Activated naive CD8-positive, alpha-beta T cell treated with anti-CD3 and anti-CD28 coated beads, Interleukin-2, amount 50 U/mL, for 16 hours (primary cell): Measurements from ENCODE around the gene KIF21B.

Experiments
- DNase-seq: peaks from one replicate; pipeline ENCODE4 v3.0.0-alpha.2; 2020; ENCODE audit warnings: low read depth, low spot score

The KIF21B gene

GRCh38 chr1:201049248-201049831 lies 25.8 kb upstream of the KIF21B start:
- no peak for DNase-seq

DNA sequence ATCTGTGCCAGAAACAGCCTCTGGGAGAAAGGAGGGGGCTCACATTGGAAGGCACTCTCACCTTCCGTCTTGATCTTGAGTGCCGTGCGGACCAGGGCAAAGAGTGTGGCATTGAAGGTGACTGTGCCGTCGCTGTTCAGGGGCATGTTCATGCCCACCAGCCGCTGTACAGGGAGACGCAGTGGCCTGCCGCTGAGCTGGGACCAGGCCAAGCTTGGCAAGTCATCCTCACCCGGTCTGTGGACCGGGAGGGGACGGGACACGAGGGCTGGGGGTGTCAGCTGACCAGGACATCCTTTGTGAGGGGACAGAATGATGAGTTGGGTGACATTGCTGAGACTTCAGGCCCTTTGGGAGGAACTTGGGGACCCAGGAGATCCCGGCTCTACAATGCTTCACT lies 25.0 kb upstream of the KIF21B start:
- DNase-seq: no peak

GRCh38 chr1:201044119-201044518 lies 20.6 kb upstream of the KIF21B start:
- no peak for DNase-seq

- DNase-seq: no peak
Measured at GRCh38 chr1:201042779-201043461, 19.4 kb upstream of the KIF21B start.

- DNase-seq: no peak
Measured at GRCh38 chr1:201041011-201041410, 17.5 kb upstream of the KIF21B start.

DNA sequence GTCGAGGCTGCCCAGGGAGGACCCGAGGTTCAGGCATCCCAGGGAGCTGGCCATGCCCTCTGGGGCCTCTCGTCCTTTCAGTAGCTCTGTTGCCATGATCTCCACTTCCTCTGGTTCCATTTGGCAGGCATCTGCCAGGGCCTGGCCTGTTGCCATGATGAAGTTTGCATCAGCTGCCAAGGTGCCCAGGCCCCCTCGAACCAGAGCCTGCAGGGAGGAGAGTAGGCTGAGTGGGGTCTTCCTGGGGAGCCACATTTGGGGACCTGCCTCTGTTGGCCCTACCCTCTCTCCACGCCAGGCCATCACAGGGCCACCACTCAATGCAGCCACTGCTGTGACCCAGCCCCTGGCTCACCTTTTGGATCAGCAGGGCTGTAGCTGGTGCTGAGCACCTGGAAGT lies 16.4 kb upstream of the KIF21B start:
- no peak for DNase-seq

DNA sequence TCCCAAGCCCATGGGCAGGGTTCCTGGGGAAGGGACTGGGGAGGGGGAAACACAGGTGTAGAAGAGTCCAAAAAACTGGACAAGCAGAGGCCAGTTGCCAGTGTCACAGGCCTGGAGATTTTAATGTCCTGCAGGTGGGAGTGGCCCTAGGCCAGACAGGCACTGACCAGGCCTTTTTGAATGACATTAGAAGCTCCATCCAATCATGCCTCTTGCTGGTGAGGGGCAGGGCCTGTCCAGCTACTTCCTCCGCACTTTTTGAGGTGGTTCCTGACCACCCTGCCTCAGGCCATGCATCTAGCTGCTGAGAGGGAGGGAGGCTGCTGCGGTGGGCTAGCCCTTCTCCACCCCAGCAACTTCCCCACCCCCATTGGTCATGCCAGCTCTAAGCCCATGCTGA lies 15.9 kb upstream of the KIF21B start:
- DNase-seq: no peak

GRCh38 chr1:201038186-201038876 lies 14.8 kb upstream of the KIF21B start:
- no peak for DNase-seq

GRCh38 chr1:201036188-201036842 lies 12.8 kb upstream of the KIF21B start:
- DNase-seq: no peak

- no peak for DNase-seq
Measured at GRCh38 chr1:201034671-201035070, 11.2 kb upstream of the KIF21B start.

GRCh38 chr1:201032408-201032807 lies 8.9 kb upstream of the KIF21B start:
- no peak for DNase-seq

DNA sequence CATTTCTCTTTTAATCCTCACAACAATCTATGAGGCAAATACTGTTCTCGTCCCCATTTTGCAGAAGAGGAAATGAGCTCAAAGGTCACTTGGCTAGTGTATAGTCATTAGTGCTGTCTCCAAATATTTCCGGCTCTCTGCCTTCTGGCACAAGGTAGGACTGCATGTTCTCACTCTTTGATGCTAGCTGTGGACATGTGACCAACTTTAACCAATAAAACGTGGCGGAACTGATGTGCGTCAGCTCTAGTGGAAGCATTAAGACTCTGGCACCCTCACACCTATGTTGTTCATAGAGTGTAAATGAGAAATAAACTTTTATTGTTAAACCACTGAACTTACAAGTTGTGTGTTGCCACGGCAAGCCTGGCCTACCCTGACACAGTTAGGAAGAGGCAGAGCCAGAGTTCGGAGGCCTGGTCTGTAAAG lies 5.0 kb upstream of the KIF21B start:
- no peak for DNase-seq

GRCh38 chr1:201026836-201027235 lies 3.3 kb upstream of the KIF21B start:
- no peak for DNase-seq

DNA sequence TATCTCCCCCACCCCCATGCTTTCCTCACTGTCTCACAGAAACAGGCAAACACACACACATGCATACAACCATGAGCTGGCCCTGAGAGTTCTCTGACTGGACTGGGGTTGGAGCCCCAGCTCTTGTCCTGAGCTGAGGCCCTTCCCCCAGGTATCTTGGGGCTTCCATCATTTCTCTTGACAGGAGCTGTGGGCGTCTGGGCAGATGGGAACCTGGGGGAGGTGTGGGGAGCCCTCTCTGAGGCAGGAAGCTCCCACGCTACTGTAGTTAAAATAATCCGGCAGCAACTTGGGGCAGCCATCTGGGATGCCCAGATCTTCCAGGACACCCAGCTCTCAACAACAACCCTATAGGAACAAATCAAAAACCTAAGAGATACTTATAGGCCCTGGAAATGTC lies 2.7 kb upstream of the KIF21B start:
- no peak for DNase-seq

DNA sequence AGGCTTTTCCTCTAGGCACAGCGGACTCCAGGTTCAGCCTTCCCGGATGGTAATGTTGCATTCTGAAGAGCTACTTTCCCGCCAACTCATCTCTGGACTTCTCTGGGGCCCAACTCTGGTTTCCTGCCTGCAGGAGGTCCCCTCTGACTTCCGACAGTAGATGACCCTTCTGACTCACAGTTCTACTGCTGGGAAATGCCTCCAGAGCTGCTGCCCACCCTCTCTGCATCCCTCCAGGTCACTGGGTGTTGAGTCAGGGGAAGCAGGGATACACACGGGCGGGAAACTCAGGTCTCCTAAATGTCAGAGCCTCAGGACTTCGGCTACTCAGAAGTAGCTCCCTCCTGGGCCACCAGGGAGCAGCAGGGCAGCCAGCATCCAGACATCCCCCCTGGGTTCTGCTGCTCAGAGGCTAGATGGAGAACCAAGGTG lies 2.1 kb upstream of the KIF21B start:
- DNase-seq: no peak

DNA sequence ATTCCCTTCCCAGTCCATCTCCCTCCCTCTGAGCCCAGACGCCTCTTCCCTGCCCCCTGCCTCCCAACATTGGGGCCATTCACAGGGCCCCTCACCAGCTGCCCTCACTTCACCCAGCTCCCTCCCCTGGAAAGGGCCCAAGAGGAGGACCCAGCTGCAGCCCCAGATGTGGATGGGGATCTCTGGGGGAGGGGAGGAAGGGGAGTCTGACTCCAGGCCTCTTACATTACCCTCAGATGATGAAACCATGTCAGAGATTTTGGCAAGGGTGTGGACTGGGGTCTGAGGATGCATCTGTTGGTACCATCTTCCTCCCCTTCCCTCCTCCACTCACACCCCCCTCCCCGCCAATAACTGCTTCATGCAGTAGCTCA lies 1.1 kb upstream of the KIF21B start:
- no peak for DNase-seq

- DNase-seq: no peak
Measured at GRCh38 chr1:201023920-201024624, 558 bp upstream of the KIF21B start.

- no peak for DNase-seq
Measured at GRCh38 chr1:201022820-201023516, 546 bp downstream of the KIF21B start.

GRCh38 chr1:201022493-201022819 lies 1.1 kb downstream of the KIF21B start:
- no peak for DNase-seq

GRCh38 chr1:201021630-201022492 lies 1.7 kb downstream of the KIF21B start:
- DNase-seq: no peak
